Activated CD4-positive, CD25-positive, alpha-beta regulatory T cell treated with anti-CD3 and anti-CD28 coated beads, Interleukin-2, amount 50 U/mL, for 16 hours (primary cell): ENCODE results near the gene SNTB2.

Experiments
- DNase-seq: peaks from one replicate; pipeline ENCODE4 v3.0.0-alpha.2; 2020; ENCODE audit warnings: low read depth, low spot score

SNTB2 gene

GRCh38 chr16:69180011-69180338, 7.0 kb upstream of the SNTB2 start:
- no peak for DNase-seq

GRCh38 chr16:69182730-69183416, 4.1 kb upstream of the SNTB2 start:
- DNase-seq = no peak

GRCh38 chr16:69187446-69188235, 677 bp downstream of the SNTB2 start:
- peak; percentile 4 for DNase-seq

- peak; percentile 9 for DNase-seq
Observed at GRCh38 chr16:69188236-69188549, 1.2 kb downstream of the SNTB2 start.

DNA sequence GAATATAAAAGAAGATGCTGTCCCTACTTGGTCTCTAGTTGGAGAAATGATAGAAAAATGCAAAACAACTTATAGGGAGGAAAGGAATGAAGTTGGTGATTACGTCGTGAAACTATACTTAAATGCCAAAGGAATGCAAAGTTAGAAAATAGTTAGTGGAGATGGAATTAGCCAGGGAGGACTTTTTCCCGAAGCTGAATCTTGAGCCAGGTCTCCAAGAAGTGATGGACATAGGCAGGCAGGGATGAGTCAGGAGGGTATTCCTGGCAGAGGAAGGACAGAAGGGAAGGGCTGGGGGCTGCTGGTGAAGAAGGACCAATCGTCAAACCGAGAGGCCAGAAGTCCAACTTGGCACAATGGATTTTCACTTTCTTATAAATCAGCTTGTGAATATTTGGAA, 1.8 kb downstream of the SNTB2 start:
- DNase-seq = no peak

DNA sequence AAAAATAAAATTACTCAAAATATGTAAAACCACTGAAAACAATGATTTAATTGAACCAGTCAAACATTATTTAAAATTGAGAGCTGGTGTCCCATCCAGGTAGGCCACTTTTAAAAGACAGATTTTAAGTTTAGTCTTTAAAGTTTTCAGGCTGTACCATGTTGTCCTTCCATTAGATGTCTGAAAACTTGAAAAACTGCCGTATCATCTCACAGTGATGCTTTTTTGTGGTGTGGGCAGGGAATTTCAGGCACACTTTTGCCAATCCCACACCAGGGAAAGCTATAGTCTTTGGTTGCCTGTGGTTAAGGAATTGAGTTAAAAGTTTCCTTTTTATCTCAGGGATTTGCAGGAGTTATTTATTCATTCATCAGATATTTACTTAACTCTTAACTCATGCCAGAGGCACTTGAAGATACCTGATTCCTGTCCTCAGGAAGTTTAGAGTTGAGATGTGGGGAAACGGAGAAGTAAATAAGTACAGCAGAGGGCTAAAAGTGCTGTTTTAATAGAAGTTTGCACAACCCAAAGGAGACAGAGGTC, 3.2 kb downstream of the SNTB2 start:
- DNase-seq = no peak

- no peak for DNase-seq
Observed at GRCh38 chr16:69190598-69190997, 3.6 kb downstream of the SNTB2 start.

GRCh38 chr16:69191136-69191535, 4.2 kb downstream of the SNTB2 start:
- no peak for DNase-seq

- DNase-seq = no peak
Observed at GRCh38 chr16:69193855-69194254, 6.9 kb downstream of the SNTB2 start.

DNA sequence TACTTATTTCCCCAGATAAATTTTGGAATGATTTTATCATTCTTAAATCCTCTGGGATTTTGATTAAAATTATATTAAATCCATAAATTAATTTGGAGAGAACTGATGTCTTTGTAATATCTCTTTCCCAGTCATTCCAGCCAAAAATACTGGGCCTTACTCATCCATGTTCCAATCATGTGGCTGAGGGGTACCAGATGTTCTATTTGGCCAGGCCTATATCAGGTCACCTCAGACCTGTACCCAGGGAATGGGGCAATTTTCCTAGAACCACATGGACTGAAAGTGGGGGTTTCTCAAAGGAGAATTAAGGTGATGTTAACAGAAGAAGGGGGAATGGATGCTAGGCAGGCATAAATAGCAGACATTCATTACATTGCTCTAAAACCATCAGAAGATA, 7.5 kb downstream of the SNTB2 start:
- DNase-seq = no peak

- no peak for DNase-seq
Observed at GRCh38 chr16:69195369-69196029, 8.5 kb downstream of the SNTB2 start.

DNA sequence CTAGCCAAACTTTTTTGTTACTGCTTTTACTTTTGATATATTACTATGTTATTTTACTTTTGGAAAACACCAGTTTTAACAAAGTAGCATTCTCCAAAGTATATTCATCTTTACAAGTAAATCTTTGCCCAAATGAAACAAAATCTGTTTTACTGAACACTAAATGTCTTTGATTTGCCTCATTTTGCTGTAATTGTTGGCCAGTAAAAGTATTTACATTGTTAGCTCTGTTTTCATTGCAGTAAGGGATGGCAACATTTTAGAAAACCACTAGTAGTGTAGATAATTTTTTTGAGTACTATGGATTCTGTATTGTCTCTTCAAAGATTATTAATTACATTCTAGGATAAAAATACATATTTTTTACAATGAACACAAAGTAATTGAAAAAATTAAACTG, 10.6 kb downstream of the SNTB2 start:
- no peak for DNase-seq

DNA sequence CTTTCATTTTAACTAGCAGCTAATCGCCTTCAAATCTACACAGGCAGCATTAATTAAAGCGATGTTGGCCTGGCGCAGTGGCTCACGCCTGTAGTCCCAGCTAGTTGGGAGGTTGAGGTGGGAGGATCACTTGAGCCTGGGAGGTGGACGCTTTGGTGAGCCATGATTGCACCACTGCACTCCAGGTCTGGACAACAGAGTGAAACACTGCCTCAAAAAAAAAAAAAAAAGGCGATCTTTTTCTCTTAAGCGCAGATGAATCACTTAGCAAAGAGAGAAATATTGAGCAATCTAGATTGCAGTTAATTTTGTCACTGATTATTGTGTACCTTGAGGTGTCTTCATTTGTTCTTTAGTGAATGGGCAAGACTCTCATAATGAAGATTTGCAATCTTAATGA, 12.4 kb downstream of the SNTB2 start:
- DNase-seq = no peak

- no peak for DNase-seq
Observed at GRCh38 chr16:69201291-69201690, 14.3 kb downstream of the SNTB2 start.

DNA sequence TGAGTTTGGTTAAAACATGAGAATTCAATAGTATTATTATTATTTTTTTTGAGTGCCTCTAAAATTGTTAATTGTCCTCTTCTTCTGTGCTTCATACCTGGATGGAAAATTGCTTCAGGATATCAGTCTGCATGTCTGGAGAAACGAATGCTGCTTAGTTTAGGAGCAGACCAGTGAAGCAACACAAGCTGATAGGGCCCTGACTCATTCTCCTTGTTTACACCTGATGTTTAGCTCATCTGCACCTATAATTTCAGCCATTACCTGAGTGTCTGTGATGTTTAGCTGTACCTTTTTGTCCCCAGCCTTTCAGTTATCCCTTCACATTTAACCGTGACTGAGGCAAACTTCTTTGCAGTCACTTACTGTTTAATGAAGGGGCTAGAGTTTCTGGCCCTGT, 14.8 kb downstream of the SNTB2 start:
- DNase-seq = no peak

GRCh38 chr16:69204172-69204571, 17.2 kb downstream of the SNTB2 start:
- no peak for DNase-seq

DNA sequence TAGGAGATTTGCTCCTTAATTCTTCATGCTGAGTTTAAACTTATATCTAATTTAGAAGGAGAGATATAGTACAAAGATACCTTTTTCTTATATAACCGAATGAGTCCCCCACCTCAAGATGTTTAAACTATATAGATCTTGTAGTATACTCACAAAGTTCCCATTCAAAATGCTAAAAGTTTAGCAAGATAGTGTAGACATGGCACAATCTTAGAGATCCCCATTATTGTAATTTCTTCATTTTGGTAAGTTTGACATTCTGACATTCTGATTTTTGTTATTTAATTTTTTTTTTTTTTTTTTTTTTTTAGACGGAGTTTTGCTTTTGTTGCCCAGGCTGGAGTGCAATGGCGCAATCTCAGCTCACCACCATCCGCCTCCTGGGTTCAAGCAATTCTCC, 22.8 kb downstream of the SNTB2 start:
- no peak for DNase-seq

- DNase-seq = no peak
Observed at GRCh38 chr16:69217433-69217832, 30.5 kb downstream of the SNTB2 start.

DNA sequence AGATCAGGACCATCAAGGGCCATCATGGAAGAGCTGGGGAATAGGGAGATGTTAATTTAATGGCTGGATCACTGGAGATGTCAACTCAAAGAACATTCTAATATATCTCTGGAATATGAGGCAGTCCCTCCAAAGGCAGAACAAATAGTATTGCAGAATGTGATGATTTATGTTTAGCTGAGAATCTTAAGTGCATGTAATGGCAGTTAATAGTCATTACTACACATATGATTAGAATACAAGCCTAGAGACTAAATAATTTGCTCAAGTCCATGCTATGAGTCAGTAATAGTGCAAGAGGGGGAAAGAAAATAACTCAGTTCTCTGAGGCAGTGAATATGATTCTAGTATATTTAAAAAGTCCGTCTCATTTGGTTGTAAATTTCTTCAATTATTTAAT, 32.3 kb downstream of the SNTB2 start:
- DNase-seq = no peak

- no peak for DNase-seq
Observed at GRCh38 chr16:69223882-69224281, 36.9 kb downstream of the SNTB2 start.

GRCh38 chr16:69225121-69225520, 38.2 kb downstream of the SNTB2 start:
- DNase-seq = no peak

- DNase-seq = no peak
Observed at GRCh38 chr16:69233124-69233523, 46.2 kb downstream of the SNTB2 start.

- DNase-seq = no peak
Observed at GRCh38 chr16:69234460-69234859, 47.5 kb downstream of the SNTB2 start.
